PC-9 (cell line): Measurements from ENCODE around the gene BAD. TPM values are rescaled to one million over a fixed set of nuclear protein-coding genes. Genes with fewer than 3 reads are reported as not detected.

Experiments
- BruUV-seq: library from RNA; stranded (reverse); fragments of 400-500 nt; replicated peaks from 2 replicates; lab custom pipeline; 2021; lab: Mats Ljungman, UMichigan
- CTCF ChIA-PET: fragments of 300-600 bp; sonication (Branson Sonifier 250); formaldehyde crosslinking; loops from one replicate; lab custom pipeline; 2022; ENCODE audit warnings: antibody characterized with exemption; lab: Charles Lee
- POLR2A ChIA-PET: fragments of 300-600 bp; sonication (Branson Sonifier 250); formaldehyde crosslinking; loops from one replicate; lab custom pipeline; 2022; ENCODE audit warnings: antibody characterized with exemption; ENCODE audit not compliant: unreplicated experiment; lab: Charles Lee
- DNase-seq, 2 experiments: peaks; one replicate each; pipeline versions ENCODE4 v3.0.0 to v3.0.0-alpha.2; 2015 to 2022; ENCODE audit warnings: mixed read lengths in 1 of 2
- H2AFZ ChIP-seq: fragments of 200-600 bp; sonication (generic); 2 replicates; pipeline ENCODE4 v1.8.1; 2017; ENCODE audit warnings: antibody characterized with exemption
- H3F3A ChIP-seq: fragments of 200-600 bp; sonication (generic); 2 replicates; pipeline ENCODE4 v1.8.1; 2017; ENCODE audit warnings: antibody characterized with exemption, mild to moderate bottlenecking, low read depth; ENCODE audit not compliant: insufficient read depth
- H3K27ac ChIP-seq: fragments of 200-600 bp; sonication (generic); 2 replicates; pipeline ENCODE4 v1.6.1; 2016; ENCODE audit warnings: mixed run types
- H3K27me3 ChIP-seq: fragments of 200-600 bp; sonication (generic); 2 replicates; pipeline ENCODE4 v1.6.1; 2016; ENCODE audit warnings: low read depth, mixed run types; ENCODE audit not compliant: insufficient read depth
- H3K36me3 ChIP-seq: fragments of 200-600 bp; sonication (generic); 2 replicates; pipeline ENCODE4 v1.6.1; 2016; ENCODE audit warnings: low read depth, mixed run types
- H3K4me1 ChIP-seq: fragments of 200-600 bp; sonication (generic); replicated peaks from 2 replicates; pipeline ENCODE4 v1.6.1; 2016; ENCODE audit warnings: mixed run types; ENCODE audit not compliant: insufficient read depth
- H3K4me2 ChIP-seq: fragments of 200-600 bp; sonication (generic); 2 replicates; pipeline ENCODE4 v1.6.1; 2017; ENCODE audit warnings: mixed run types
- H3K4me3 ChIP-seq: fragments of 200-600 bp; sonication (generic); 2 replicates; pipeline ENCODE4 v1.6.1; 2016; ENCODE audit warnings: mixed run types
- H3K79me2 ChIP-seq: fragments of 200-600 bp; sonication (generic); 2 replicates; pipeline ENCODE4 v1.6.1; 2017; ENCODE audit warnings: low read depth, mixed run types
- H3K9me2 ChIP-seq: fragments of 200-600 bp; sonication (generic); 2 replicates; pipeline ENCODE4 v1.8.1; 2017; ENCODE audit warnings: mild to moderate bottlenecking; ENCODE audit not compliant: insufficient read depth
- H3K9me3 ChIP-seq: fragments of 200-600 bp; sonication (generic); 2 replicates; pipeline ENCODE4 v1.8.1; 2016; ENCODE audit warnings: low read depth; ENCODE audit not compliant: insufficient read depth
- H4K20me1 ChIP-seq: fragments of 200-600 bp; sonication (generic); 2 replicates; pipeline ENCODE4 v1.8.1; 2017; ENCODE audit not compliant: insufficient read depth
- CTCF ChIP-seq: fragments of 200-600 bp; sonication (generic); conservative IDR thresholded peaks from 2 replicates; pipeline ENCODE4 v1.6.1; 2017; ENCODE audit warnings: mixed run types, antibody characterized with exemption, mild to moderate bottlenecking, moderate library complexity
- EZH2 ChIP-seq: fragments of 200-600 bp; sonication (generic); IDR thresholded peaks from 2 replicates; pipeline ENCODE4 v1.8.0; 2017; ENCODE audit warnings: antibody characterized with exemption, low read depth
- intact Hi-C: fragments of 100-400 bp; cut with micrococcal nuclease; formaldehyde crosslinking; loops from one replicate; pipeline ENCODE4 v1.10.0; 2022; ENCODE audit not compliant: unreplicated experiment
- total RNA-seq: library from RNA; stranded (reverse); gene quantifications from 2 replicates; pipeline ENCODE4 v1.2.3, GENCODE V29; 2021

The BAD gene
- total RNA-seq, 1 experiment from 2014 or later: 94.3 TPM

- intact Hi-C loops: no loop called here
- Histone ChIP-seq H3K9me3 (no peaks in the 10 kb centered on the region), H3K36me3 (no peaks in the 10 kb centered on the region), H3K27ac (no peak overlapping the region), H3K4me2 (no peak overlapping the region), H3K9me2 (no peaks in the 10 kb centered on the region), H4K20me1 (no peaks in the 10 kb centered on the region), H3K4me3 (no peak overlapping the region), H3K4me1 (peaks cover 1% of the 10 kb centered on the region; the same call in 1 of the 2 replicates), H2AFZ (no peak overlapping the region), H3K79me2 (no peaks in the 10 kb centered on the region), H3K27me3 (0 out of 2 replicates have a peak, but pooled peaks cover 7% of the 10 kb centered on the region), H3F3A (no peaks in the 10 kb centered on the region; the same call in 1 of the 2 replicates)
- no TSS peak for BruUV-seq
- no peak for DNase-seq
- ChIA-PET POLR2A (no interaction called here), CTCF (no interaction called here)
- no peak for TF ChIP-seq CTCF
- no peak for TF ChIP-seq EZH2
Observed at GRCh38 chr11:64296236-64296635, 11.8 kb upstream of the BAD start.

GRCh38 chr11:64295760-64296159 is 11.3 kb upstream of the BAD start:
- H2AFZ ChIP-seq: no peak overlapping the region
- H3K4me2 ChIP-seq: no peak overlapping the region
- intact Hi-C loops: no loop called here
- TF ChIP-seq EZH2 (no peak), CTCF (no peak)
- ChIA-PET CTCF (interaction anchor here (0.6 to 0.7 kb wide), 2 partner anchors 72 to 218 kb away, joined by 6 to 7 read pairs; no protein-coding TSS in a partner anchor), POLR2A (no interaction called here)
- 0 out of 2 replicates have a peak, but pooled peaks cover 6% of the 10 kb centered on the region for H3K27me3 ChIP-seq
- no peaks in the 10 kb centered on the region for H3K9me3 ChIP-seq
- no peaks in the 10 kb centered on the region for H4K20me1 ChIP-seq
- no peak overlapping the region for H3K27ac ChIP-seq
- DNase-seq: peak in 1 of 2 experiments; percentile 20
- no peaks in the 10 kb centered on the region for H3K9me2 ChIP-seq
- H3K79me2 ChIP-seq: no peaks in the 10 kb centered on the region
- no peak overlapping the region for H3K4me3 ChIP-seq
- no peaks in the 10 kb centered on the region for H3K36me3 ChIP-seq
- H3K4me1 ChIP-seq: no peaks in the 10 kb centered on the region; the same call in 1 of the 2 replicates
- no TSS peak for BruUV-seq
- H3F3A ChIP-seq: no peaks in the 10 kb centered on the region; the same call in 1 of the 2 replicates

- Histone ChIP-seq H3K36me3 (no peaks in the 10 kb centered on the region), H3K4me3 (no peak overlapping the region), H3K79me2 (no peaks in the 10 kb centered on the region), H3K9me3 (no peaks in the 10 kb centered on the region), H3K27ac (no peak overlapping the region), H3F3A (no peaks in the 10 kb centered on the region; the same call in 1 of the 2 replicates), H3K4me2 (no peak overlapping the region), H3K27me3 (no peaks in the 10 kb centered on the region), H4K20me1 (no peaks in the 10 kb centered on the region), H2AFZ (no peak overlapping the region), H3K4me1 (no peaks in the 10 kb centered on the region), H3K9me2 (no peaks in the 10 kb centered on the region)
- POLR2A ChIA-PET: no interaction called here
- BruUV-seq: no TSS peak
- TF ChIP-seq EZH2: no peak
- TF ChIP-seq CTCF: no peak
- peak in 1 of 2 experiments; percentile 11 for DNase-seq
- CTCF ChIA-PET: interaction anchor here (0.6 to 0.7 kb wide), 2 partner anchors 10 to 217 kb away, joined by 3 to 7 read pairs; no protein-coding TSS in a partner anchor
- intact Hi-C loops: no loop called here
Observed at GRCh38 chr11:64294774-64295173, 10.3 kb upstream of the BAD start.
